Measurements from ENCODE around the gene COL25A1. TPM values are rescaled to one million over a fixed set of nuclear protein-coding genes. Genes with fewer than 3 reads are reported as not detected.
A peak's percentile ranks its signal among the peaks of the same experiment; 100 is the strongest.
"Not testable (repeated sequence)": the region's sequence is repeated elsewhere in the genome, so short reads cannot be mapped to it uniquely, and the experiment has no call there.

COL25A1 gene
- total RNA-seq, 1 experiment from 2014 or later, result 4.2 TPM

DNA sequence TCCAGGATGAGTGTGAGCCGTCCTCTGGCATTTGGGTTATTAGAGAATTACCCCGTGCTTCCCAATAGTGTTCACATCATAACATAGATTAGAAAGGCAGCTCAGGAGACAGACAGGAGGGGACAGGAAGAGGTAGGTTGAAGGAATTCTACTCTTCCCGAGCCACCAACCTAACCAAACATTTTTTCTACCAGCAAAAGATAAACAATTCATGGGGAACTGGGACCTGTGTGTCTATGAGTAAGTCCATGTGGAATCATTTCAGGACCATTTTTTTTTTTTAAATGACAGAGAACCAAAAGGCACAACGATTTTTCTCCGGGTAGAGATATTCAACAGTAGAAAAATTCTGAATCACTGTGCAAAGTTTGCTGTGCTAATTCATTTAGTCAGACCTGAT lies 365.4 kb downstream of the COL25A1 start:
- H3K36me3 Mint-ChIP-seq (ENCODE audit: insufficient read depth in 1 of 3, low read depth in 3 of 3), result no peaks in the 10 kb centered on the region
- Histone ChIP-seq H2BK20ac (ENCODE audit: low read depth, low read length, poor library complexity, severe bottlenecking) (no peak overlapping the region), H4K91ac (ENCODE audit: insufficient read length, low read depth, low read length) (no peak overlapping the region), H2BK120ac (ENCODE audit: low read depth, low read length, poor library complexity, severe bottlenecking) (no peak overlapping the region), H3K23ac (ENCODE audit: insufficient read length, low read depth, low read length) (no peak overlapping the region), H2AFZ (ENCODE audit: low read length) (no peak overlapping the region), H3T11ph (ENCODE audit: low read length) (no peak overlapping the region), H3K56ac (ENCODE audit: insufficient read length, low read depth, low read length) (no peak overlapping the region), H2BK15ac (ENCODE audit: low read depth, low read length) (no peak overlapping the region), H3K9ac (ENCODE audit: extremely low read depth, insufficient read length, low read length) (no peak overlapping the region), H3K9me3 (ENCODE audit: control insufficient read depth, low read depth, low read length) (no peaks in the 10 kb centered on the region), H4K20me1 (ENCODE audit: control insufficient read depth, insufficient read depth, insufficient read length) (no peaks in the 10 kb centered on the region), H3K14ac (ENCODE audit: insufficient read depth, low read length) (no peak overlapping the region), H3K4me1 (ENCODE audit: insufficient read depth, low read length) (no peaks in the 10 kb centered on the region; the same call in 1 of the 2 replicates), H3K23me2 (ENCODE audit: insufficient read length, low read depth, low read length, poor library complexity, severe bottlenecking) (no peaks in the 10 kb centered on the region), H3K18ac (ENCODE audit: insufficient read length, low read depth, low read length) (no peak overlapping the region), H3K4me2 (ENCODE audit: insufficient read depth, insufficient read length, low read length) (no peak overlapping the region), H3K27ac (ENCODE audit: insufficient read length, low read depth, low read length) (no peak overlapping the region), H4K5ac (ENCODE audit: insufficient read length, low read depth, low read length) (no peak overlapping the region), H2AK5ac (ENCODE audit: insufficient read length, low read length) (no peak overlapping the region), H3K79me1 (ENCODE audit: insufficient read depth, low read depth, low read length, poor library complexity, severe bottlenecking) (no peaks in the 10 kb centered on the region), H2BK5ac (ENCODE audit: insufficient read length, low read length) (no peak overlapping the region), H3K27me3 (ENCODE audit: insufficient read depth, low read length) (no peaks in the 10 kb centered on the region), H4K8ac (replicated peaks; ENCODE audit: insufficient read length, low read depth, low read length) (no peak overlapping the region), H3K79me2 (ENCODE audit: insufficient read depth, low read length) (no peaks in the 10 kb centered on the region), H3K4ac (ENCODE audit: low read depth, low read length) (no peak overlapping the region), H2BK12ac (ENCODE audit: insufficient read length, low read depth, low read length) (no peak overlapping the region)
- TF ChIP-seq, protein P1, sequence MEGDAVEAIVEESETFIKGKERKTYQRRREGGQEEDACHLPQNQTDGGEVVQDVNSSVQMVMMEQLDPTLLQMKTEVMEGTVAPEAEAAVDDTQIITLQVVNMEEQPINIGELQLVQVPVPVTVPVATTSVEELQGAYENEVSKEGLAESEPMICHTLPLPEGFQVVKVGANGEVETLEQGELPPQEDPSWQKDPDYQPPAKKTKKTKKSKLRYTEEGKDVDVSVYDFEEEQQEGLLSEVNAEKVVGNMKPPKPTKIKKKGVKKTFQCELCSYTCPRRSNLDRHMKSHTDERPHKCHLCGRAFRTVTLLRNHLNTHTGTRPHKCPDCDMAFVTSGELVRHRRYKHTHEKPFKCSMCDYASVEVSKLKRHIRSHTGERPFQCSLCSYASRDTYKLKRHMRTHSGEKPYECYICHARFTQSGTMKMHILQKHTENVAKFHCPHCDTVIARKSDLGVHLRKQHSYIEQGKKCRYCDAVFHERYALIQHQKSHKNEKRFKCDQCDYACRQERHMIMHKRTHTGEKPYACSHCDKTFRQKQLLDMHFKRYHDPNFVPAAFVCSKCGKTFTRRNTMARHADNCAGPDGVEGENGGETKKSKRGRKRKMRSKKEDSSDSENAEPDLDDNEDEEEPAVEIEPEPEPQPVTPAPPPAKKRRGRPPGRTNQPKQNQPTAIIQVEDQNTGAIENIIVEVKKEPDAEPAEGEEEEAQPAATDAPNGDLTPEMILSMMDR (conservative IDR thresholded peaks at IDR 0.05), result no peak
- no CpG with 5 or more reads among the region's 5 CpGs for WGBS (ENCODE audit: extremely low coverage, insufficient read length, low lambda C conversion rate)
- peak overlapping the region in 1 of 3 experiments; percentile 22; a peak in 1 of 7 replicates for H3K27ac Mint-ChIP-seq
- DNase-seq, result no peak
- H3K27me3 Mint-ChIP-seq (ENCODE audit: low read depth), result no peaks in the 10 kb centered on the region
- H3K9me3 Mint-ChIP-seq, result 0 out of 5 replicates have a peak, but pooled peaks cover 0 to 2% of the 10 kb centered on the region in 2 experiments
- no peak overlapping the region for H3K4me3 Mint-ChIP-seq
- H3K4me1 Mint-ChIP-seq, result peaks cover 6 to 17% of the 10 kb centered on the region in 2 experiments

DNA sequence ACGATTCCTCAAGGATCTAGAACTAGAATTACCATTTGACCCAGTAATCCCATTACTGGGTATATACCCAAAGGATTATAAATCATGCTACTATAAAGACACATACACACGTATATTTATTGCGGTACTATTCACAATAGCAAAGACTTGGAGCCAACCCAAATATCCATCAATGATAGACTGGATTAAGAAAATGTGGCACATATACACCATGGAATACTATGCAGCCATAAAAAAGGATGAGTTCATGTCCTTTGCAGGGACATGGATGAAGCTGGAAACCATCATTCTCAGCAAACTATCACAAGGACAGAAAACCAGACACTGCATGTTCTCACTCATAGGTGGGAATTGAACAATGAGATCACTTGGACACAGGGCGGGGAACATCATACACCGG lies 368.5 kb downstream of the COL25A1 start:
- H4K5ac ChIP-seq (ENCODE audit: insufficient read length, low read depth, low read length); H3K79me1 ChIP-seq (ENCODE audit: insufficient read depth, low read depth, low read length, poor library complexity, severe bottlenecking); H2BK5ac ChIP-seq (ENCODE audit: insufficient read length, low read length); H3K27ac ChIP-seq (ENCODE audit: insufficient read length, low read depth, low read length); H3K27me3 ChIP-seq (ENCODE audit: insufficient read depth, low read length); H4K8ac ChIP-seq (replicated peaks; ENCODE audit: insufficient read length, low read depth, low read length); H3K4me1 ChIP-seq (ENCODE audit: insufficient read depth, low read length); H3K4me3 Mint-ChIP-seq; H2AFZ ChIP-seq (ENCODE audit: low read length); H2BK120ac ChIP-seq (ENCODE audit: low read depth, low read length, poor library complexity, severe bottlenecking); H3K9ac ChIP-seq (ENCODE audit: extremely low read depth, insufficient read length, low read length); H3K27ac Mint-ChIP-seq; H3K14ac ChIP-seq (ENCODE audit: insufficient read depth, low read length); H3K23ac ChIP-seq (ENCODE audit: insufficient read length, low read depth, low read length); H3K27me3 Mint-ChIP-seq (ENCODE audit: low read depth); H4K20me1 ChIP-seq (ENCODE audit: control insufficient read depth, insufficient read depth, insufficient read length); H3K4me2 ChIP-seq (ENCODE audit: insufficient read depth, insufficient read length, low read length); H3T11ph ChIP-seq (ENCODE audit: low read length); H2AK5ac ChIP-seq (ENCODE audit: insufficient read length, low read length); H3K36me3 Mint-ChIP-seq (ENCODE audit: insufficient read depth in 1 of 3, low read depth in 3 of 3); H4K91ac ChIP-seq (ENCODE audit: insufficient read length, low read depth, low read length); H3K4ac ChIP-seq (ENCODE audit: low read depth, low read length); H2BK20ac ChIP-seq (ENCODE audit: low read depth, low read length, poor library complexity, severe bottlenecking); H3K18ac ChIP-seq (ENCODE audit: insufficient read length, low read depth, low read length); H3K23me2 ChIP-seq (ENCODE audit: insufficient read length, low read depth, low read length, poor library complexity, severe bottlenecking); H2BK15ac ChIP-seq (ENCODE audit: low read depth, low read length); H3K79me2 ChIP-seq (ENCODE audit: insufficient read depth, low read length); H3K9me3 ChIP-seq (ENCODE audit: control insufficient read depth, low read depth, low read length); H3K9me3 Mint-ChIP-seq; H2BK12ac ChIP-seq (ENCODE audit: insufficient read length, low read depth, low read length); H3K56ac ChIP-seq (ENCODE audit: insufficient read length, low read depth, low read length); DNase-seq: not testable (repeated sequence)
- WGBS (ENCODE audit: extremely low coverage, insufficient read length, low lambda C conversion rate), result no CpG with 5 or more reads among the region's 5 CpGs
- H3K4me1 Mint-ChIP-seq, result peaks cover 11 to 22% of the 10 kb centered on the region in 2 experiments
